RPMI7951 (cell line): ENCODE results near the gene NINL. TPM values are rescaled to one million over a fixed set of nuclear protein-coding genes. Genes with fewer than 3 reads are reported as not detected.
A peak's percentile ranks its signal among the peaks of the same experiment; 100 is the strongest.
"Not testable (repeated sequence)": the region's sequence is repeated elsewhere in the genome, so short reads cannot be mapped to it uniquely, and the experiment has no call there.

Source experiments
- DNase-seq: peaks from one replicate; pipeline ENCODE4 v3.0.0-alpha.2; 2012; ENCODE audit warnings: low read depth
- total RNA-seq: library from RNA; depleted of rRNA; stranded (reverse); fragments of >200 nt; shearing (Covaris generic); gene quantifications from 2 replicates; pipeline ENCODE4 v1.2.3, GENCODE V29; 2014

NINL gene
- total RNA-seq, 1 experiment from 2014 or later = 6.4 TPM

DNA sequence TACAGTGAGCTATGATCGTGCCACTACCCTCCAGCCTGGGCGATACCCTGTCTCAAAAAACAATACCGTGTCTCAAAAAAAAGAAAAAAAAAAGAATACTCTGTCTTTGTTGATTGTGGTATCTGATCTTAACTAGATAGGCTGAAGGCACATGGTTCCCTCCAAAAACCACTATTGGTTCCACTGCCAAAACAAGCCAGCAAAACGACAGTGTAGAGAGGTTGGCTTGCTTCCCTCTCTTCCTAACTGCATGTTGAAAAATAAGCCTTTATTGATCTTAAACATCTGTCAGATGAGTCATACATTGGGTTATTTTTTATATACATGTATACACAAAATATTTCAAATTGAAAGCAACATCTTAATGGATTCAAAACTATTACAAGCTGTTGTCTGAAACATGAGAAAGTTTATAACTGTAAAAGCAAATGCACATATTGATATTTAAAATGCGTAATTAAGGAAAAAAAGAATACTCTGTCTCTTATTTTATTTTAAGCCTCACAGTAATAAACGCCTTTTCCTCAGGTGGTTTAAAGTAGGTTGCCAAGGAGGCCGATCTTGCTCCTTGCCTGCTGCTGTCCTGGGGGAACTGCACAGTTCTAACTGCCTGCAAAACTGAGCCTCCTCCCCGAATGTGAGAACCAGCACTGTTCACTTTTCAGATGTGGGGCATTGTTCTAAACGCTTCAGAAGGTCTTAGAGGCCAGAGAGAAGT lies 7.0 kb upstream of the NINL start:
- DNase-seq = no peak

DNA sequence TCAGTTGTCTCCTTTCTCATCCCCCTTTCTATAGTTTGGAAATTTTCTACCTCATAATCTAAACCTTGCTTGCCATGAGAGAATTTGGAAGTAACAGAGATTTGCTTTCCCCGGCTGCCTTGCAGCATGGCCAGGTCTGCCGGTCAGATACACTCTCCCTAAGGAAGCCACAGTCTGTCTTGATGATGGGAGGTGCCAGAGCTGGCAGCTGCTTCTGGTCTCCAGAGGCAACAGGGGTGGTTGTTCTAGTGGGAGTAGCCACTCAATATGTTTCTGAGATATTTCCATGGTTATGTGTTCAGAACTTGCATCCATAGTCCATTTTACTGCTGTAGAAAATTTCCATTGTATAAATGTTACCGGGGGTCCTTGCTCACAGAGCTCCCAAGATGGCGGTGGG lies 5.4 kb upstream of the NINL start:
- DNase-seq = not testable (repeated sequence)

DNA sequence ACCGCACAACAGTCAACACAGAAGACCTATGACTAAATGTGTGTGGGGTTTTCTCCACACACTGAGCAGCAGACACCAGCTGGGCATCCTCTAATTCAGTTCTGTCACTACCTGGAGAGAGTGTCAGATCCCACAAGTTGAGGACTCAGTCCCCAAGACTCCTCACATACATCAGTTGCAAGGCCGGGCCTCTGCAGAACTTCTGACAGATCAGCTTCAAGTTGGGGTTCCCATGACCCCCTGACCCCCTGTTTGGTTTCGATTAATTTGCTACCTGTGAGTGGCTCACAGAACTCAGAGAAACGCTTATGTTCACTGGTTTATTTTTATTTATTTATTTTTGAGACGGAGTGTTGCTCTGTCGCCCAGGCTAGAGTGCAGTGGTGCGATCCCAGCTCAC lies 3.2 kb upstream of the NINL start:
- no peak for DNase-seq

DNA sequence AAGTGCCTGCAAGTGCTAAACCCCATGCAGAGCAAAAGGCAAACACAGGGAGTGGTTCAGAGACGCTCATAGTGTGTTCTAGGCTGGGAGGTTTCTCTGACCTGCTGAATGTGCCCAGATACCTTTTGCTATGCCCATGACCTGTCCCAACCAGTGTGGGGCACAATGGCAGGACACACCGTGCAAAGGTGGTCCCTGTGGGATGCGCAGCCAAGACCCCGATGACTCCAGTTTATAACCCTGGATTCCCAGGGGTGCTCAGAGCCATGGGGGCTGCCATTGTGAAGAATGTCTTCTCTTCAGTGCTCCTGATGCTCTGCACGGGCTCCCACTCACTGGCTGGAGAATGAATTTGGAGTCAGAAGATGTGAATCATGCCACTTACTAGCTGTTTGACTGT lies 2.2 kb upstream of the NINL start:
- no peak for DNase-seq

DNA sequence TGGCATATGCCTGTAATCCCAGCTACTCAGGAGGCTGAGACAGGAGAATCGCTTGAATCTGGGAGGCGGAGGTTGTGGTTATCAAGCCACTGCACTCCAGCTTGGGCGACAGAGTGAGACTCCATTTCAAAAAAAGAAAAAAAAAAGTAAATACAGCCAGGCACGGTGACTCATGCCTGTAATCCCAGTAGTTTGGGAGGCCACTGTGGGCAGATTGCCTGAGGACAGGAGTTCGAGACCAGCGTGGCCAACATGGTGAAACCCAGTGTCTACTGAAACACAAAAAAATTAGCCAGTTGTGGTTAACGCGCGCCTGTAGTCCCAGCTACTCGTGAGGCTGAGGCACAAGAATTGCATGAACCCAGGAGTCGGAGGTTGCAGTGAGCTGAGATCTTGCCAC lies 1.5 kb upstream of the NINL start:
- peak; percentile 55 for DNase-seq

DNA sequence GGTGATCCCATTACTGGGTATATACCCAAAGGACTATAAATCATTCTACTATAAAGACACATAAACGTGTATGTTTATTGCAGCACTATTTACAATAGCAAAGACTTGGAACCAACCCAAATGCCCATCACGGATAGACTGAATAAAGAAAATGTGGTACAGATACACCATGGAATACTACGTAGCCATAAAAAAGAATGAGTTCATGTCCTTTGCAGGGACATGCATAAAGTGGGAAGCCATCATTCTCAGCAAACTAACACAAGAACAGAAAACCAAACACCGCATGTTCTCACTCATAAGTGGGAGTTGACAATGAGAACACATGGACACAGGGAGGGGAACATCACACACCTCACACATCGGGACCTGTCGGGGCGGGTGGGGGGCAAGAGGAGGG lies 1.7 kb downstream of the NINL start:
- not testable (repeated sequence) for DNase-seq

DNA sequence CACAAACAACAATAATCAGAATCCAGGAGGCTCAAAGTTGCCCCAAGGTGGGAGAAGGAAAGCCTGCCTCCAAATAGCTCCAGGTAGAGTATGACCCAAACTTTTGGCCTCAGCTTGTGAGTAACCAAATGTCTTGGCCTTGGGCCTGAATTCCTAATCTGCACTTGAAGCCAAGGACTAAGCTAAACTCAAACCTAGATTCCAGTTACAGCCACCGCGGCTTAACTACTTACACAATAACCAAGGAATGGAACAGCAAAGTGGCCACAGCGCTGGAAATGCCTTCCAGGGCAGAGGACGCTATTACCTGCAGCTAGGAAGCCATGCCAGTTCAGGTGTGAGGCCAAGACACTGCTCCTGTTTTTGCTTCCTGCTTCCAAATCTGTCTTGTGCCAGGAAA lies 4.6 kb downstream of the NINL start:
- DNase-seq = no peak

DNA sequence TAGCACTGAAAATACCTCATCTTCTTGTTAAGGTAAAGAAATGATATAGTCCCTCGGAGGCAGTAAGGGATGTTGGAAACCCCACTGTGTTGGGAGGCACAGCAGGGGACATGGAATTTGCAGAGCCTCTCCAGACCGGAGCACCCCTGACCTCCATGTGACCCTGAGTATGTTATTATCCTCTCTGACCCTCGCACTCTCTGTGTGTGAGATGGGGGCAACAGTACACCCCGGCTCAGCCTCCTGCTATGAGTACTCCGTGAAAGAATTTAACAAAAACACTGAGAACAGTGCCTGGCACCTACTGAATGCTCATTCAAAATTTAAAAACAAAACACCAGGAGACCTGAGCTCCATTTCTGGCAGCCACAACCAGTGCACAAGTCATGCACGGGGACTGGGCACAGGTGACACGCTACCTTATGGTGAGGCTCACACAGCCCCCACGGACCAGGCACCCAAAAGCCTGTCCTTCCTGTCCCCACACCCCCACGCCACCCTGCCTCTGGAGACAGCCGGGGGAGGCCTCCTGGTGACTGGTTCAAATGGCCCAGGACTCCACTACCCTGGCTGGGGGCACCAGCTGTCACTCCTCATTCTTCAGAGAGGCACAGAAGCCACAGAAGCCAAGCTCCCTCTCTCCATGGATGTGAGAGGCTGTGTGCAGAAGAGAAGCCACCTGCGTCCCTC lies 6.1 kb downstream of the NINL start:
- no peak for DNase-seq

DNA sequence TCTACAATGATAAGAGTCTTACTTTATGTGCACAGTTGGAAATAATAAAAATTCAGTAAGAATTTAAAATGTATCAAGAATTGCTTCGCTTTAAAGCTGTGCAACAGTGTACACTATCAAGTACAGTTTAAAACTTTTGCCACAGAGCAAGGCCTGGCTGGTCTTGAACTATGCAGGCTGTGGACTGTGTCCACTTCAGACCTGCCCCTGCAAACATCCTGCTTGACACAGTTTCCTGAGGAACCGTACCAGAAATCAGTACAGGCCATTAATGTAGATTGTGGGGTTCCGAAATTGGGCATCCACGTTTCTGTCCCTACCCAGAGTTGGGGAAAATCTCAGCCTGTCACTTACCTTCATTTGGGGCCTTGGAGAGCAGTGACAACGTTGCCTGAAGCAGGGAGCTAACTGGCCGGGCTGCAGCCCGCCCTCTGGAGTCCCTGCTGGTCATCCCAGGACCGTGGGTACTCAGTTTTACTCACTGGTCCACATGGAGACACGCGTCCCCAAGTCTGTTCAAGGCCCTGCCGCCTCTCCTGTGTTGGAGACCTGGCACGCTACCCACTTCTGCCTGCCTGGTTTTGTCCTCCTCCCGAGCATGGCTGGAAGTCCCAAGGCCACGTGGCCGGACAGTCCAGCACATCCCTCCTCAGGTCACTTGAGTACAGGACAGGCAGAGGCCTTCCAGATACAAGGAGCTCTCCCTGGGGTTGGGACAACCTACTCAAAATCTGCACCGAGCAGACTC lies 8.4 kb downstream of the NINL start:
- no peak for DNase-seq

DNA sequence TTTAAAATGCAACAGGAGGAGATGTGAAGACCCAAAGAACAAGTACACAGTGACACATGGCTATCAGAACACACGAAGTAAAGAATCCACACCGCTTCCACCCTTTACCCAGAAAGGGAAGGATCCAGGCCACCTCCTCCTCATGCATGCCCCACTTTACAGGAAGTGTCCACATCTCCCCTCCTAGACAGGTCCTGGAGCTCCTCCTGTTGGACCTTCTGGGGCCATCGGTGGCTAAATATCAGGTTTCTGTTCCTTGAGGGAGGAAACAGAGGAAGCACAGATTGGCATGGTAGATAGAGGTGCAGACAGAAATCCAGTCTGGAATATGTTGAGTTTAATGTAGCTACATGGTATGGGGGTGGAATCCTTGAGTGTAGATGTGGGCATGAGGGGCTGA lies 10.9 kb downstream of the NINL start:
- DNase-seq = peak; percentile 44

DNA sequence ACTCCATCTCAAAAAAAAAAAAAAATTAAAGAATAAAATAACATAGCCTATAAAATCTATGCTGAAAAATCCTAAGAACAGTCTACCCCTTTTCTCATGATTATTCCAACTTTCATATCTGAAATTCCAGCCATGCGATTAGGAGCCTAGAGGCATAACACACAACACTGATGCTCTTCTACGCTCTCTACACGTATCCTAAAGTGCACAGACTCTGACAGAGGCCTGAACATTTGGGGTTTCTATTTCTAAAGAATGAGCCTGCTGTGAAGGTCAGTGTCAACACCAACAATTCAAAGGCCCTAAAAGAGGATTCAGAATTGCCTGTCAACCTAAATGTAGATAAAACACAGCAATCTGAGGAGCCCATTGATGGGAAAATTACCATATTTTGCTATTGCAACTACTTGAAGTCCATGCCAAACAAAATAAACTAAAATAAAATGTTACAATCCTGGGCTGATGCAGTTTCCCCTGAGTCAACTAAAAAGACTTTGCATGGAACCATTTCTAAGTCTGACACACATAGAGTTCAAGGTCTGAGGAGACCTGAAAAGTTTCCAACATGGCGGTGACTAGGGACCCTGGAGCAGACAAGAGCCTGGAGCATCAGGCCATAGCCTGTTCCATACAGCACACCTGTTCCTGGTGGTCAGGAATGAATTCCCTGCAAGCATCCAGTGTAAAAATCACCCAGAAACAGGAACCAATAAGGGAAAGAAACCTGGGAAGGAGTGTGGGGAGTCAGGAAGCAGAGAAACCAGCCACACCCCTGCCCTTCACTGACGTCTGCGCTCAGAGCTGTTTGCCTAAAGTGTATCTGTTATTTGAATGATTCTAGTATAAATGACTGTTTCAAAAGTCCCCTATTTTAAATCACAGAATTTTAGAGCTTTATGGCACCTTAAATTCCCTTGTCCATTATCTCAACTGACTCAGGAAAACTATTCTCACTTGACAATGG lies 11.8 kb downstream of the NINL start:
- no peak for DNase-seq

DNA sequence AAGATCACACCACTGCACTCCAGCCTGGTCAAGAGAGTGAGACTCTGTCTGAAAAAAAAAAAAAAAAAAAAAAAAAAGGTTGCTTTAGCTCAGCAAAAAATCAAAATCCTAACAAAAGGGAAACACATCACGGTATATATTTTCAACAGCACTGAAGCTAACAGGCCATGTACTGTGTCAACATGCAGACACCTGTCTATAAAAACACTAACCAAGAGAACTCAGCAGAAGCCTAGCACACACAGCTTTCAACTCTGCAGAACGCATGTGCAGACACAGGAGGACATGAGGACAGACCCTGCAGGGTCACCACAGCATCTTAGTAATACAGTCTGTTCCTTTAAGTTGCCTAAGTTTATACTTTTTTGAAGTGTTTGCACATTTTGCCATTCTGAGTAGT lies 13.5 kb downstream of the NINL start:
- no peak for DNase-seq

DNA sequence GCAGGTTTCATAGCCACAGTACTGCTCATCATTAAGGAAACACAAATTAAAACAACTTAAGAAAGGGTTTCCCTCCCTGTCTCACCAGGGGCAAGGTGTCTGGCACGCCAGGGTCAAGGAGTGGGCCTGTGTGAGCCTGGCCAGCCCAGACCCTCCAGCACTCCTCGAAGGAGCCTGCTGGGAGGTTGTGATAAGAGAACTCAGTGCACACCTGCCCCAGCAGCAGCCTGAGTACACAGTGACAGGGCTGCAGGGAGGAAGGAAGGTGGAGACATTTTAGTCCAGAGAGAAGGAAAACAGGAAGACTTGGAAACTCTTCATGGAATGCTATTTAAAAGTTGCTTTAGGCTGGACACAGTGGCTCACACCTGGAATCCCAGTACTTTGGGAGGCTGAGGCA lies 14.1 kb downstream of the NINL start:
- DNase-seq = no peak

DNA sequence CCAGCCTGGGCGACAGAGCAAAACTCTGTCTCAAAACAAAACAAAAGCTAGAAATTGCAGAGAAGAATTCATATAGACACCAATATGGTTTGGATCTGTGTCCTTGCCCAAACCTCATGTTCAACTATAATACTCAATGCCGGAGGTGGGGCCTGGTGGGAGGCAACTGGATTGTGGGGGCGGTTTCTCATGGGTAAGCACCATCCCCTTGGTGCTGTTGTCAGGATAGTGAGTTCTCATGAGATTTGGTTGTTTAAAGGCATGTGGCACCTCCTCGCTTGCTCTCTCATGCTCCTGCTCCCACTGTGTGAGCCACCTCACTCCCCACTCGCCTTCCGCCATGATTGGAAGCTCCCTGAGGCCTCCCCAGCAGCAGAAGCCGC lies 15.2 kb downstream of the NINL start:
- DNase-seq = no peak

DNA sequence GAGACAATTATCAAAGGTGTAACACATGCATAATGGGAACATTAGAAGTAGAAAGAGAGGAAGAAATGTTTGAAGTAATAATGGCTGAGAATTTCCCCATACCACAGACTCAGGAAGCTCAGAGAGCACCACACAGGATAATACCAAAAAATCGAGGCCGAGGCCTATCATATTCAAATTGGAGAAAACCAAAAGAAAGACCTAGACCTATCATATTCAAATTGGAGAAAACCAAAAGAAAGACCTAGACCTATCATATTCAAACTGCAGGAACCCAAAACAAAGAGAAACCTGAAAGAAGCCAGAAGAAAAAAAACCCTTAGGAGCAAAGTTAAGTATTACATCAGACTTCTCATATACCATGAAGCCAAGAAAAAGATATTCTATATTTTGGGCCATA lies 18.0 kb downstream of the NINL start:
- DNase-seq = no peak

DNA sequence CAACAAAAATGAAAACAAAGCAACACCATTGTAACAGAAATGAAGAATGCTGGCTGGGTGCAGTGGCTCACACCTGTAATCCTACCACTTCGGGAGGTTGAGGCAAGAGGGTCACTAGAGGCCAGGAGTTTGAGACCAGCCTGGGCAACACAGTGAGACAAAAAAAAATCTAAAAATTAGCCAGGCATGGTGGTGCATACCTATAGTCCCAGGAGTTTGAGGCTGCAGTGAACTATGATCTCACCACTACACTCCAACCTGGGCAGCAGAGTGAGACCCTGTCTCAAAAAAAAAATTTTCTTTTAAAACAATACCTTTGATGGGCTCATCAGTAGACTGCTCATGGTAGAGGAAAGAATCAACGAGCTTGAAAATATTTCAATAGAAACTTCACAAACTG lies 18.5 kb downstream of the NINL start:
- no peak for DNase-seq

DNA sequence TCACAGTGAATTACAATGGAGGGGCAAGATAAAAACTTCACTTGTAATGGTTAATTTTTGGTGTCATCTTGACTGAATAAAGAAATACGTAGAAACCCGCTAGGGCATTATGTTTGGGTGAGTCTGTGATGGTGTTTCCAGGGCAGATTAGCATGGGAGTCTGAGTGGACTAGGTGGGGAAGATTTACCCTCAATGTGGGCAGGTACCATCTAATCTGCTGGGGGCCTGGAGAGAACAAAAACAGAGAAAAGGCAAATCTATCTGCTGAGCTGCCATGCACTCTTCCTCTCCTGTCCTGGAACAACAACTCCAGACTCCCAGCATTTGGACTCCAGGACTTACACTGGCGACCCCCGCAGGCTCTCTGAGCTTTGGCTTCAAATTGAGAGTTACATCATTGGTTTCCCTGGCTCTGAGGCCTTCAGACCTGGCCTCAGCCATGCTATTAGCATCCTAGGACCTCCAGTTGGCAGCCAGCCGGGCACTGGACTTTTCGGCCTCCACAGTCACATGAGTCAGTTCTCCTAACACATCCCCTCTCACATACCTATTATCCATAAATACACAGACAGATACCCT lies 19.7 kb downstream of the NINL start:
- DNase-seq = no peak

DNA sequence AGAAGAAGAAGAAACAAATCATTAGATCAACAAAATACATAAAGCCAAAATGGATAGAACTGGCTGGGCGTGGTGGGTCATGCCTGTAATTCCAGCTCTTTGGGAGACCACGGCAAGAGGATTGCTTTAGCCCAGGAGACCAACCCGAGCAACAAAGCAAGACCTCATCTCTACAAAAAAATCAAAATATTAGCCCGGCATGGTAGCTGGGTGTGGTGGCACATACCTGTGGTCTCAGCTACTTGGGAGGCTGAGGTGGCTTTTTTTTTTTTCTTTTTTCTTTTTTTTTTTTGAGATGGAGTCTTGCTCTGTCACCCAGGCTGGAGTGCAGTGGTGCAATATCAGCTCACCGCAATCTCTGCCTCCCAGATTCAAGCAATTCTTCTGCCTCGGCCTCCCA lies 21.5 kb downstream of the NINL start:
- DNase-seq = no peak

DNA sequence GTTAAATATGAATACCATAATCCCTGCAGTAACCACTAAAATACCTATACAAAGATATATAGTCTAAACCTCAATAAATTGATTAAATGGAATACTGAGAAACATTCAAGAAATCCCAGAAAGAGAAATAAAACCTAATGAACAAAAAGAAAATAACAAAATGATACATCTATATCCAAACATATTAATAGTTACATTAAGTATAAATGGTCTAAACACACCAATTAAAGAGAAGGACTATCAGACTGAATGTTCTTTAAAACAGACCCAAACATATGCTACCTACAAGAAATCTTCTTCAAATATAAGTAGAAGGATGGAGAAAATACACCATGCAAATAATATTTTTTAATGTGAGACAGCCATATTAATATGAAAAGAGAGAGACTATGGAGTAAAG lies 22.0 kb downstream of the NINL start:
- DNase-seq = no peak

DNA sequence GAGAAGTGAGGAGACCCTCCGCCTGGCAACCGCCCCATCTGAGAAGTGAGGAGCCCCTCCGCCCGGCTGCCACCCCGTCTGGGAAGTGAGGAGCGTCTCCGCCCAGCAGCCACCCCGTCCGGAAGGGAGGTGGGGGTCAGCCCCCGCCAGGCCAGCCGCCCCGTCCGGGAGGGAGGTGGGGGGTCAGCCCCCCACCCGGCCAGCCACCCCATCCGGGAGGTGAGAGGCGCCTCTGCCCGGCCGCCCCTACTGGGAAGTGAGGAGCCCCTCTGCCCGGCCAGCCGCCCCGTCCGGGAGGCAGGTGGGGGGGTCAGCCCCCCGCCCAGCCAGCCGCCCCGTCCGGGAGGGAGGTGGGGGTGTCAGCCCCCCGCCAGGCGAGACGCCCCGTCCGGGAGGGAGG lies 23.6 kb downstream of the NINL start:
- not testable (repeated sequence) for DNase-seq

DNA sequence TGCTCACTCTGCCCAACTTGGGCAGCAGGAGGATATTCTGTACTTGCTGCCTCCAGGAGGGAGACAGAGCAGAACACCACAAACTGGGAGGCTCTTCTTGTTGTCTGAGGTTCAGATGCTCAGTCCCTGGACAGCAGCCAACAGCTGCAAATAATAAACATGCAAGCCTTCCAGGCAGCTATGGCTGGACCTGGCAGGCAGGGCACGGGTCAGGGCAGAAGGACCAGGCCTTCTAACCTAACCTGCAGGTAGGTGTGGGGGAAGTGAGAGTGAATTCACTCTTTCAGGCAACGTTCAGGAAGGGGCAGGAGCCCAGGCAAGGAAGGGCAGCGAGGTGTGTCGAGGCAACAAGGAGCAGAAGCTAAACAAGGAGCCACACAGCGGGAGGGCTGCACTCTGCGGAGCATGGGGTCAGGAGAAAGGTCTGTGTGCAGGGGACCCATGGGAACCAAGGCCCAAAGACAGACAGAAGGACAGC lies 31.5 kb downstream of the NINL start:
- DNase-seq = peak; percentile 71
